Measurements from ENCODE around the gene ZNF500. TPM values are rescaled to one million over a fixed set of nuclear protein-coding genes. Genes with fewer than 3 reads are reported as not detected.

ZNF500 gene
- total and polyA plus RNA-seq, 2 experiments from 2014 or later = 5.8 to 15.3 TPM

DNA sequence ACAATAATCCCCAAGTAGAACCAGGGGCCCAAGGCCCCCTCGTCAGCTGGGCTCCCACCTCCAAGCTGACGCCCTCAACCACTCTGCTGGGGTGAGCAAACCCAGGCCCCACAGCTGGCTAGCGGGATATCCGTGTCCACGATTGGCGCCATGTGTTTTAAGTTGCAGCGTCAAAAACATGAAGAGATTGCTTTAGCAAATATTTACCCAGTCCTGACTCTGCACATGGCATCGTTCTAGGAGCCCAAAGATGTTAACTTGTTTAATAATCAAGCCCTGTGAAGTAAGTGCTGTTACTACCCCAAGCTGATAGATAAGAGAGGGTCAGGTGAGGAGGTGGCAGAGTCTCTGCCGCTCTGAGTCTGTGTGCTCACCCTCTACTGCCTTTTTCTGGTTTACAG lies 21.5 kb upstream of the ZNF500 start:
- TF ChIP-seq EZH2phosphoT487 (IDR thresholded peaks at IDR 0.05; ENCODE audit: unreplicated experiment) (no peak), STAT1 (IDR thresholded peaks at IDR 0.05; ENCODE audit: unreplicated experiment) (no peak), NANOG (IDR thresholded peaks at IDR 0.05; ENCODE audit: borderline replicate concordance) (no peak), ZNF114 (CRISPR knock-in tag; IDR thresholded peaks at IDR 0.05) (no peak), EZH2 (IDR thresholded peaks at IDR 0.05; ENCODE audit: low read depth, unreplicated experiment) (no peak), JUNB (IDR thresholded peaks at IDR 0.05; ENCODE audit: unreplicated experiment) (no peak), CREB1 (CRISPR knock-in tag; IDR thresholded peaks at IDR 0.05; ENCODE audit: low read depth) (no peak), POLR2AphosphoS5 (IDR thresholded peaks at IDR 0.05; ENCODE audit: low read depth) (no peak), ZNF331 (CRISPR knock-in tag; IDR thresholded peaks at IDR 0.05; ENCODE audit: low read depth) (no peak)
- TF ChIP-seq, protein P1, sequence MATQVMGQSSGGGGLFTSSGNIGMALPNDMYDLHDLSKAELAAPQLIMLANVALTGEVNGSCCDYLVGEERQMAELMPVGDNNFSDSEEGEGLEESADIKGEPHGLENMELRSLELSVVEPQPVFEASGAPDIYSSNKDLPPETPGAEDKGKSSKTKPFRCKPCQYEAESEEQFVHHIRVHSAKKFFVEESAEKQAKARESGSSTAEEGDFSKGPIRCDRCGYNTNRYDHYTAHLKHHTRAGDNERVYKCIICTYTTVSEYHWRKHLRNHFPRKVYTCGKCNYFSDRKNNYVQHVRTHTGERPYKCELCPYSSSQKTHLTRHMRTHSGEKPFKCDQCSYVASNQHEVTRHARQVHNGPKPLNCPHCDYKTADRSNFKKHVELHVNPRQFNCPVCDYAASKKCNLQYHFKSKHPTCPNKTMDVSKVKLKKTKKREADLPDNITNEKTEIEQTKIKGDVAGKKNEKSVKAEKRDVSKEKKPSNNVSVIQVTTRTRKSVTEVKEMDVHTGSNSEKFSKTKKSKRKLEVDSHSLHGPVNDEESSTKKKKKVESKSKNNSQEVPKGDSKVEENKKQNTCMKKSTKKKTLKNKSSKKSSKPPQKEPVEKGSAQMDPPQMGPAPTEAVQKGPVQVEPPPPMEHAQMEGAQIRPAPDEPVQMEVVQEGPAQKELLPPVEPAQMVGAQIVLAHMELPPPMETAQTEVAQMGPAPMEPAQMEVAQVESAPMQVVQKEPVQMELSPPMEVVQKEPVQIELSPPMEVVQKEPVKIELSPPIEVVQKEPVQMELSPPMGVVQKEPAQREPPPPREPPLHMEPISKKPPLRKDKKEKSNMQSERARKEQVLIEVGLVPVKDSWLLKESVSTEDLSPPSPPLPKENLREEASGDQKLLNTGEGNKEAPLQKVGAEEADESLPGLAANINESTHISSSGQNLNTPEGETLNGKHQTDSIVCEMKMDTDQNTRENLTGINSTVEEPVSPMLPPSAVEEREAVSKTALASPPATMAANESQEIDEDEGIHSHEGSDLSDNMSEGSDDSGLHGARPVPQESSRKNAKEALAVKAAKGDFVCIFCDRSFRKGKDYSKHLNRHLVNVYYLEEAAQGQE (IDR thresholded peaks at IDR 0.05; ENCODE audit: unreplicated experiment) = no peak
- TF ChIP-seq, protein P2, sequence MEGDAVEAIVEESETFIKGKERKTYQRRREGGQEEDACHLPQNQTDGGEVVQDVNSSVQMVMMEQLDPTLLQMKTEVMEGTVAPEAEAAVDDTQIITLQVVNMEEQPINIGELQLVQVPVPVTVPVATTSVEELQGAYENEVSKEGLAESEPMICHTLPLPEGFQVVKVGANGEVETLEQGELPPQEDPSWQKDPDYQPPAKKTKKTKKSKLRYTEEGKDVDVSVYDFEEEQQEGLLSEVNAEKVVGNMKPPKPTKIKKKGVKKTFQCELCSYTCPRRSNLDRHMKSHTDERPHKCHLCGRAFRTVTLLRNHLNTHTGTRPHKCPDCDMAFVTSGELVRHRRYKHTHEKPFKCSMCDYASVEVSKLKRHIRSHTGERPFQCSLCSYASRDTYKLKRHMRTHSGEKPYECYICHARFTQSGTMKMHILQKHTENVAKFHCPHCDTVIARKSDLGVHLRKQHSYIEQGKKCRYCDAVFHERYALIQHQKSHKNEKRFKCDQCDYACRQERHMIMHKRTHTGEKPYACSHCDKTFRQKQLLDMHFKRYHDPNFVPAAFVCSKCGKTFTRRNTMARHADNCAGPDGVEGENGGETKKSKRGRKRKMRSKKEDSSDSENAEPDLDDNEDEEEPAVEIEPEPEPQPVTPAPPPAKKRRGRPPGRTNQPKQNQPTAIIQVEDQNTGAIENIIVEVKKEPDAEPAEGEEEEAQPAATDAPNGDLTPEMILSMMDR (conservative IDR thresholded peaks at IDR 0.05; ENCODE audit: low read depth in 2 of 2) = no peak
- TF ChIP-seq, protein P3, sequence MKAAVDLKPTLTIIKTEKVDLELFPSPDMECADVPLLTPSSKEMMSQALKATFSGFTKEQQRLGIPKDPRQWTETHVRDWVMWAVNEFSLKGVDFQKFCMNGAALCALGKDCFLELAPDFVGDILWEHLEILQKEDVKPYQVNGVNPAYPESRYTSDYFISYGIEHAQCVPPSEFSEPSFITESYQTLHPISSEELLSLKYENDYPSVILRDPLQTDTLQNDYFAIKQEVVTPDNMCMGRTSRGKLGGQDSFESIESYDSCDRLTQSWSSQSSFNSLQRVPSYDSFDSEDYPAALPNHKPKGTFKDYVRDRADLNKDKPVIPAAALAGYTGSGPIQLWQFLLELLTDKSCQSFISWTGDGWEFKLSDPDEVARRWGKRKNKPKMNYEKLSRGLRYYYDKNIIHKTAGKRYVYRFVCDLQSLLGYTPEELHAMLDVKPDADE (IDR thresholded peaks at IDR 0.05) = no peak
- TF ChIP-seq, protein P4, sequence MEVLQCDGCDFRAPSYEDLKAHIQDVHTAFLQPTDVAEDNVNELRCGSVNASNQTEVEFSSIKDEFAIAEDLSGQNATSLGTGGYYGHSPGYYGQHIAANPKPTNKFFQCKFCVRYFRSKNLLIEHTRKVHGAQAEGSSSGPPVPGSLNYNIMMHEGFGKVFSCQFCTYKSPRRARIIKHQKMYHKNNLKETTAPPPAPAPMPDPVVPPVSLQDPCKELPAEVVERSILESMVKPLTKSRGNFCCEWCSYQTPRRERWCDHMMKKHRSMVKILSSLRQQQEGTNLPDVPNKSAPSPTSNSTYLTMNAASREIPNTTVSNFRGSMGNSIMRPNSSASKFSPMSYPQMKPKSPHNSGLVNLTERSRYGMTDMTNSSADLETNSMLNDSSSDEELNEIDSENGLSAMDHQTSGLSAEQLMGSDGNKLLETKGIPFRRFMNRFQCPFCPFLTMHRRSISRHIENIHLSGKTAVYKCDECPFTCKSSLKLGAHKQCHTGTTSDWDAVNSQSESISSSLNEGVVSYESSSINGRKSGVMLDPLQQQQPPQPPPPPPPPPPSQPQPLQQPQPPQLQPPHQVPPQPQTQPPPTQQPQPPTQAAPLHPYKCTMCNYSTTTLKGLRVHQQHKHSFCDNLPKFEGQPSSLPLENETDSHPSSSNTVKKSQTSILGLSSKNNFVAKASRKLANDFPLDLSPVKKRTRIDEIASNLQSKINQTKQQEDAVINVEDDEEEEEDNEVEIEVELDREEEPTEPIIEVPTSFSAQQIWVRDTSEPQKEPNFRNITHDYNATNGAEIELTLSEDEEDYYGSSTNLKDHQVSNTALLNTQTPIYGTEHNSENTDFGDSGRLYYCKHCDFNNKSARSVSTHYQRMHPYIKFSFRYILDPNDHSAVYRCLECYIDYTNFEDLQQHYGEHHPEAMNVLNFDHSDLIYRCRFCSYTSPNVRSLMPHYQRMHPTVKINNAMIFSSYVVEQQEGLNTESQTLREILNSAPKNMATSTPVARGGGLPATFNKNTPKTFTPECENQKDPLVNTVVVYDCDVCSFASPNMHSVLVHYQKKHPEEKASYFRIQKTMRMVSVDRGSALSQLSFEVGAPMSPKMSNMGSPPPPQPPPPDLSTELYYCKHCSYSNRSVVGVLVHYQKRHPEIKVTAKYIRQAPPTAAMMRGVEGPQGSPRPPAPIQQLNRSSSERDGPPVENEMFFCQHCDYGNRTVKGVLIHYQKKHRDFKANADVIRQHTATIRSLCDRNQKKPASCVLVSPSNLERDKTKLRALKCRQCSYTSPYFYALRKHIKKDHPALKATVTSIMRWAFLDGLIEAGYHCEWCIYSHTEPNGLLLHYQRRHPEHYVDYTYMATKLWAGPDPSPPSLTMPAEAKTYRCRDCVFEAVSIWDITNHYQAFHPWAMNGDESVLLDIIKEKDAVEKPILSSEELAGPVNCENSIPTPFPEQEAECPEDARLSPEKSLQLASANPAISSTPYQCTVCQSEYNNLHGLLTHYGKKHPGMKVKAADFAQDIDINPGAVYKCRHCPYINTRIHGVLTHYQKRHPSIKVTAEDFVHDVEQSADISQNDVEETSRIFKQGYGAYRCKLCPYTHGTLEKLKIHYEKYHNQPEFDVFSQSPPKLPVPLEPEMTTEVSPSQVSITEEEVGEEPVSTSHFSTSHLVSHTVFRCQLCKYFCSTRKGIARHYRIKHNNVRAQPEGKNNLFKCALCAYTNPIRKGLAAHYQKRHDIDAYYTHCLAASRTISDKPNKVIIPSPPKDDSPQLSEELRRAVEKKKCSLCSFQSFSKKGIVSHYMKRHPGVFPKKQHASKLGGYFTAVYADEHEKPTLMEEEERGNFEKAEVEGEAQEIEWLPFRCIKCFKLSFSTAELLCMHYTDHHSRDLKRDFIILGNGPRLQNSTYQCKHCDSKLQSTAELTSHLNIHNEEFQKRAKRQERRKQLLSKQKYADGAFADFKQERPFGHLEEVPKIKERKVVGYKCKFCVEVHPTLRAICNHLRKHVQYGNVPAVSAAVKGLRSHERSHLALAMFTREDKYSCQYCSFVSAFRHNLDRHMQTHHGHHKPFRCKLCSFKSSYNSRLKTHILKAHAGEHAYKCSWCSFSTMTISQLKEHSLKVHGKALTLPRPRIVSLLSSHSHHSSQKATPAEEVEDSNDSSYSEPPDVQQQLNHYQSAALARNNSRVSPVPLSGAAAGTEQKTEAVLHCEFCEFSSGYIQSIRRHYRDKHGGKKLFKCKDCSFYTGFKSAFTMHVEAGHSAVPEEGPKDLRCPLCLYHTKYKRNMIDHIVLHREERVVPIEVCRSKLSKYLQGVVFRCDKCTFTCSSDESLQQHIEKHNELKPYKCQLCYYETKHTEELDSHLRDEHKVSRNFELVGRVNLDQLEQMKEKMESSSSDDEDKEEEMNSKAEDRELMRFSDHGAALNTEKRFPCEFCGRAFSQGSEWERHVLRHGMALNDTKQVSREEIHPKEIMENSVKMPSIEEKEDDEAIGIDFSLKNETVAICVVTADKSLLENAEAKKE (CRISPR knock-in tag; IDR thresholded peaks at IDR 0.05) = no peak
- Mint-ChIP-seq H3K4me3 (no peak overlapping the region), H3K4me1 (peaks cover 13% of the 10 kb centered on the region), H3K27me3 (ENCODE audit: insufficient read depth, low read depth, poor library complexity) (peaks cover 16% of the 10 kb centered on the region), H3K9me3 (peaks cover 2% of the 10 kb centered on the region; the same call in 2 of the 3 replicates), H3K27ac (no peak overlapping the region), H3K36me3 (ENCODE audit: low read depth) (peaks cover 13% of the 10 kb centered on the region)
- Histone ChIP-seq H3K4me1 (ENCODE audit: insufficient read depth) (peaks cover 12% of the 10 kb centered on the region; the same call in 1 of the 2 replicates), H3K79me2 (replicated peaks; ENCODE audit: insufficient read depth) (no peaks in the 10 kb centered on the region), H3F3A (replicated peaks; ENCODE audit: low read depth) (no peaks in the 10 kb centered on the region; the same call in 1 of the 2 replicates), H4K20me1 (replicated peaks; ENCODE audit: insufficient read depth) (no peaks in the 10 kb centered on the region), H3K36me3 (ENCODE audit: insufficient read depth) (no peaks in the 10 kb centered on the region), H3K27ac (ENCODE audit: low read depth) (no peak overlapping the region), H3K4me3 (no peak overlapping the region), H3K4me2 (no peak overlapping the region), H3K27me3 (ENCODE audit: insufficient read depth) (no peaks in the 10 kb centered on the region), H2AFZ (peak overlapping the region; percentile 87), H3K9me2 (ENCODE audit: insufficient read depth) (no peaks in the 10 kb centered on the region)
- ATAC-seq (no peak; the same call in 2 of the 3 replicates), DNase-seq (ENCODE audit: low spot score) (no peak)

Measured in GM23338 (cell line).